ENCODE data around the gene SULF2.

SULF2 gene

GRCh38 chr20:47682028-47682783, 103.1 kb downstream of the SULF2 start:
- DNase-seq, result peak; percentile 46

DNA sequence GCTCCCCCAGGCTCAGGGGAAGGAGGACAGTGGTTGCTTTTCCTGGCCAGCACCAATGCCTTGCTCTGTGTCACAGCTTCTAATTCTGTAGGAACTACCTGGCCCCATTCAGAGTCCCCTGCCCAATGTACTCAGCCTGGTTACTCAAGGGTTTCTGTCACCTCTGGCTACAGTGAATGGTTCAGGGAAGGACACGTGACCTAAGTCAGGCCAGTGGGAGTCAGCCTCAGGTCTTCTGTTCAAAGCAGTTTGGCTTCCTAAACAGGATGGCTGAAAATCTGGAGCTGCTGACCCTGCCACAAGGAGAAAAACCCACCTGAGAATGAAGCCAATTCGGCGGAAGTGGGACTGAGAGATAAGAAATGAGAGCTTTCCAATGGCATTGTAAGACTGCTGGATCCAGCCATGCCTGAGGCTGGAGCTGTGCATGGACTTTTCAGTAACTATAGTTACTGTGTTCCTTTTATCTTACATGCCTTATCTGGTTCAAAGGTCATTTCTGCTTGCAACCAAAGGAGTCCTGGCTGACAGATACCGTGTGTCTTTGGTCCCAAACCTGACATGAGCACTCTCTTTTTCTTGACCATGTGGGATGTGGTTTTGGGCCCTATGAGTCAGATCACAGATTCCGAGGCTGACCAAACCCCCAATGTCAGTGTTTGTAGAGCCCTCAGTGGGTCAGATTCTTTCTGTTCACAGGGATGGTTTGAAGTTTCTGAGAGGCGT, 104.3 kb downstream of the SULF2 start:
- no peak for DNase-seq

- no peak for DNase-seq
Measured at GRCh38 chr20:47679462-47679861, 105.8 kb downstream of the SULF2 start.

DNA sequence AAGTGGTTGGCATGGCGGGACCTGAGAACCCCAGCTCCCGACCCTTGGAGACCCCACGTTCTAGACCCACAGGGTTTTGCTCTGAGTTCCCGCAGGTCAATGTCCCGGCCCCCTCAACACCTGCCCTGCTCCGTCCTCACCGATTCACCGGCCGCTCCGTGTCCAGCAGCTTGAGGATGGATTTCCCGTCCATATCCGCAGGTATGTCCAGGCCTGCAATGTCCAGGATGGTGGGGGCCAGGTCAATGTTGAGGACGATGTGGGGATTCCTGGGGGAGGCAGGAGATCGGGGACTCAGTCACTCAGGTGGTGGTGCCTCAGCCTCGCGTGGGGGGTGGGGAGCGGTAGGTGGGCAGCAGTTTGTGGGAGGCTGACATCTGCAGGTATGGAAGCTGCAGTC, 106.7 kb downstream of the SULF2 start:
- no peak for DNase-seq

DNA sequence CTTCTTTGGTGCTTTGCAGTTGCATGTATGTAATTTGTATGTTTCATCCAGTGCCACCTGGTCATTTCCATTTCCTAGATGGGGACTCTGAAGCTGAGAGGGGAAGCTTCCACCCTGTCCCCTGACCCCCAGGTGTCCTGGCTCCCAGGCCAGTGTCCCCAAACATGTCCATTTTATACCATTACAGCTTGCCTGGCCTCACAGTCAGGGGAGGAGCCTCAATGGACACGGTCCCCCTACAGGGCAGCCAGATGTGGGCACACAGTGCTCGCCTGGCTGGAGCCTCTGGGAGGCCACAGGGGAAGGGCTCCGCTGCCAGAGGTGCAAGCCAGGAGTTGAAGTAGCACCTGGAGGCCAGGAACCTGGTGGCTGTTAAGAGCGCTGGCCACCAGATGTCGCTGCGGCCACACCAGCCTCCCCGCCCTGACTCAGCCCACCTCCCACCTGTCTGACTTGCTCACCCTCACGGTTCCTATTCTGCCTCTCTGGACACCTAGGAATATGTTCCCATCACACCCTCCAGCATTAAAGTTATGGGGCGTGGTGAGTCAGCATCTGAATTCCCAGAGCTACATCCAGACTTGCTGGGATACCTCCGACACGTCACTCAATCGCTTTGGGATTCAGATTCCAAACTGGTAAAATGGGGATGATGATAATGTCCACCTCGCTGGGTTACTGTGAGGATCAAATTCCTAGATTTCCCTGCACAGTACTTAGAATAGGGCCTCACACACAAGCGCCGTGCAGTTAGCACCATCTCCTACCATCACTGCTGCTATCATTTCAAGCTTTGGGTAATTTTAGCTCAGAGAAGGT, 107.4 kb downstream of the SULF2 start:
- peak; percentile 20 for DNase-seq

DNA sequence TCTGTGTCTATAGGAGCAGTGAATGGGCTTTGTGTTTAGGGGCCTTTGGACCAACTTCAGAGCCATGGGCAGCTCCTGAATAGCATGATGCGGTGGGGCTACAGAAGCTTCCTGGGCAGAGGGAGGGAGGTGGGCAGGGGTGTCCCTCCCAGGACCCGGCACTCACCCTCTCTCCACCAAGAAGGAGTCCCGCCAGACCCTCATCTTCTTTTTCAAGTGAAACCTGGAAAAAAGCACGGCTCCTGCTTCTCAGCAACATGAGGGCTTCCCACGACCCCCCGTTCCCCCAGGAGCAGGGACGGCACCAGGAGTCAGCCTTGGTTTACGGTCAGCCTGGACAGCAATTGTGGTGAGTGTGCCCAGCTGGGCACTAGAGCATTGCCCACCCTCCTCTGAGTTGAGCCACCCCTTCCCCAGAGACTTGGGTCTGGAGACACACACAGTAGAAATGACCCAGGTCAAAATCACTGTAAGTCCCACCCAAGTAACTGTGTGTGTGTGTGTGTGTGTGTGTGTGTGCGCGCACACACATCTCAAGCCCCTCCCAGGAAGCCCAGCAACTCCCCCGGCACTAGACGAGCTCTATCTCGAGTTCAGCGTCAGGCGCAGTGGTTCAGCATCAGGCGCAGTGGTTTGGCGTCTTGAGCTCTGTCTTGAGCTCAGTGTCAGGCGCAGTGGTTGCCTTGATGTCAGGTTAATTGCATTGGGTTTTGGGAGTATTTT, 108.2 kb downstream of the SULF2 start:
- DNase-seq, result no peak

GRCh38 chr20:47676219-47676721, 109.0 kb downstream of the SULF2 start:
- DNase-seq, result no peak

DNA sequence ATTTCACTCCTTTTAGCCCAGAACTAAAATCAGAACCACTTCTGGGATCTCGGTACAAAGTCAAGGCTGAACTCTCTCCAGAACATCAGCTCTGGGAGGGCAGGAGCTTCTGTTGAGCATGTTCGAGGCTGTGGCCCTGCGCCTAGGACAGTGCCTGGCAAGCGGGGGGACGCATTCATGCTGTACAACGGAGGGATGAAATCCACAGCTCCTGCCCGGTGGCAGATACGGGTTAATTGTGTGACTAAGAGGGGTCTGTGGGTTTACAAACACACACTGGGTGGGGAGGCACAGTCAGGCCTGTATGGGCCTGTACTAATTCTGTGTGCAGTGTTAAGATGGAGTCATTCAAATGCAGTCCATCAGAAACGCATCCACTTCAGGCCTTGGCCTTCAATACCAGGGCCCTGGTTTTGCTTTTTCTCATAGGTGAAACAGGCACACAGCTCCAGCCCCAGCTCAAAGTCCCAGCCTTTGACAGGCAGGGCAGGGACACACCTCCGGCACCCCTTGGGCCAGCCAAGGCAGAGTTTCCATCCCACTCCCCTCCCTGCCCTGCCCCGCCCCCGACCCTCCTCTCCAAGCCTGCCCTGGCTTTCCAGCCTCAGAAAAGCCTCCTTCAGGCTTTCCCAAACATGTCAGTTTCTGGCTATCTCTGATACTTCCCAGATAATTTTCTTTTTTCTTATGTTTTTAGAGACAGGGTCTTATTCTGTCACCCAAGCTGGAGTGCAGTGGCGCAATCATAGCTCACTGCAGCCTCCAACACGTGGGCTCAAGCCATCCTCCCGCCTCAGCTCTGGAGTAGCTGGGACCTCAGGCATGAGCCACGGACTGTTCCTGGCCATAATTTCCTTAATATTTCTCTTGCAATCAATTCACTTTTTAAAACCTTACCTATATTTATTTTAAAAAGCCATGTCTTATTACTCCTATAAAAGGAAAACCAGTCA, 109.8 kb downstream of the SULF2 start:
- DNase-seq, result no peak

DNA sequence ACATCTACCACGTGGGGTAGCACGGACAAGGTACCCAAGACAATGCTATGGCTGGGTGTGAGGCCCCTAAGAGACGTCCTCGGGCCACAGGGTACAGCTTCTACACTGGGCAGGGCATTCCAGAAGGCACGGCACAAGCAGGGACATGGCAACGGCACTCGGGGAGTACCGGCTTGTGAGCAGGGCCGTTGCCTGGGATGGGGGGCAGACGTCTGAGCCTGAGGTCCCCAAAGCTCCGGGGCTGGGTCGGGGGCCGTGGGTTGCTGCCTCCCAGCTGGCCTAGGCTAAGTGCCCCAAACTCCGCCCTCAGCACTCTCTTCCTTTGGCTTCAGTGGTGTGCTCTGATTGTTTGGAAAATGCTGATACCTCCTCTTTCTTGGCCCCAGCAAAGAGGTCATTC, 110.6 kb downstream of the SULF2 start:
- DNase-seq, result no peak

DNA sequence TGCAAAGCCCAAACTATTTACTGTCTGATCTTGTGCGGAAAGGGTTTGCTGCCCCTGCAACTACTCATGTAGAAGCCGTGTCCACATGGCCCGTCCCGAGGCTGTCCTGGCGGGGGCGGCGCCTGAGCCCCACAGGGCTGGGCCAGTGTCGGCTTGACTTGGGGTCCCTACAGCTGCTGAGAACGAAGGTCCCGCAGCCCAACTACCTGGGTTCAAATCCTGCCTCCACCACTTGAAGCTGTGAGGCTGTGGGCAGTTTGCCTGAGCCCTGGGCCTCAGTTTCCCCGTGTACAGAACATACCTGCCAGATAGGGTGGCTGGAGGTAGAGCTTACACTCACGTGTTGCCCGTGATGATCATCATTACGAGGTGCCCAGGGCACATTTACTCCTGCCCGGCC, 111.1 kb downstream of the SULF2 start:
- no peak for DNase-seq

GRCh38 chr20:47673671-47673955, 111.7 kb downstream of the SULF2 start:
- no peak for DNase-seq

DNA sequence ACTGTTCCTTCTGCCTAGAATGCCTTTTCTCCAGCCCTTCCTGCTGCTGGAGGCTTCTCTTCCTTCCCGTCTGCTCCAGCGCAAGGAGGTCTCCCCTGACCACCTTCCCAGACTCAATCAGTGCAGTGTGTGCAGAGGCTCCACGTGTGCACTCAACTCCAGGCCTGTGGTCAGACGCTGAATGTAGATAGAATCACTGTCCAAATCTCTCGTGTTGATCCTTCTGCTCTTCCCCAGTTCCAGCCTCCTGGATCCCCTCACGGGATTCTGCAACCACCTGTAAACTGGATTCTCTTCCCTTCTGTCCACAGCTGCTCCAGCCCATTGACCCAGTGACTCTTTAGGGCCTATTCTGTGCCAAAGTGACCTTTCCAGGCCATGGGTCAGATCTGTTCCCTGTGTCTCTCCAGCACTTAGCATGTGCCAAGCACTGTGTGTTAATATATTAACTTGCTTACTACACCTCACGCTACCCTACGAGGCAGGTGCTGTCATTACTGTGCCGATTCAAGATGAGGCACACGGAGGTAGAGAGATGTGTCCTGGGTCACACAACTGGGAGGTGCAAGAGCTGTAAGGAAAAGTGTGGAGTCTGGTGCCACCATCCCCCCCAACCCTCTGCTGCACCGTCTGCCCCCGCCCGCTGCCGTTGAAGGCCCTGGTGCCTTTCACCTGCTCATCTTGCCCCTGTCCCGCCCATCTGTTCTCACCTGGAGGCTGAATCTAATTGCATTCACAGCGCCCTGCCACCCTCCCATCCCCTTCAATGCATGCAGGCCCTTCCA, 112.2 kb downstream of the SULF2 start:
- no peak for DNase-seq

GRCh38 chr20:47672166-47672565, 113.1 kb downstream of the SULF2 start:
- no peak for DNase-seq

- DNase-seq, result no peak
Measured at GRCh38 chr20:47670913-47671312, 114.4 kb downstream of the SULF2 start.

DNA sequence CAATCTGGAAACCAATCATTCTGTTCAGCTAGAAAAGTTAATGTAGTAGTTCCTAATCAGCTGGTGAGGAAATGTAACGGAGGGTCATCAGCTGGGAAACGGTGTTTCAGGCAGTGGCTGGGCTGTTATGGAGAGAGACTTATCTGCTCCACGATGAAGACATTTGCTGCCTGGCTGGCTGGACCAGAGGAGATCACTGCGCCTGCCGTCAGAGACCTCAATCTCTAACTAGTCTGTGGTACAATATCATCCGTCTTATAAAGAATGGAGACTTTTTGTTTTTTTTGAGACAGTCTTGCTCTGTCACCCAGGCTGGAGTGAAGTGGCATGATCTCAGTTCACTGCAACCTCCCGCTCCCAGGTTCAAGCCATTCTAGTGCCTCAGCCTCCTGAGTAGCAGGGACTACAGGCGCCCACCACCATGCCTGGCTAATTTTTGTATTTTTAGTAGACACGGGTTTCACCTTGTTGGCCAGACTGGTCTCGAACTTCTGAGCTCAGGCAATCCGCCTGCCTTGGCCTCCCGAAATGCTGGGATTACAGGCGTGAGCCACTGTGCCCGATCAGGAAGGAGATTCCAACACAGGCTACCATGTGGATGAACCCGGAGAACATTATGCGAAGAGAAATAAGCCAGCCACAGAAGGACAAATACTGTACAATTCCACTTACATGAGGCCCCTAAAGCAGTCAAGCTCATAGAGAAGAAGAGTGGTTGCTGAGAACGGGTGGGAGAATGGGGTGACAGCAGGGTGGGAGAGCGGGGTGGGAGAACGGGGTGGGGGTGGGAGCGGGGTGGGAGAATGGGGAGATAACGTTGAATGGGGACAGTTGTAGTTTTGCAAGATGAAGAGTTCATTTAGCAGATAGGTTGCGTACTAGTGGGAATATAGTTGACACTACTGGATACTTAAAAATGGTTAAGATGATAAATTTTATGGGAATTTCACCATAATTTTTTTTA, 115.1 kb downstream of the SULF2 start:
- DNase-seq, result no peak

- no peak for DNase-seq
Measured at GRCh38 chr20:47669489-47669888, 115.8 kb downstream of the SULF2 start.

DNA sequence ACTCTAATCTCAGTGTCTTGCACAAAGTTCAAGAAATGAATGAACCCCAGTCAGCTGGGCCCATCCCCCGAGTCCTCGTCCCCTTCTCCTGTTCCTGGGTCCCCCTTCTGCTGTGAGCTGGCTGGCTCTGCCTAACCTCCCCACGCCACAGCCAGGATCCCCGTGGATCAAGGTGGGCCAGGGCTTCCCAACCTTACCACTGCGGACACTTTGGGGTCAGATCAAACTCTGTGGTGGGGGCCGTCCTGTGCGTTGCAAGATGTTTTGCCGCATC, 116.2 kb downstream of the SULF2 start:
- DNase-seq, result no peak

DNA sequence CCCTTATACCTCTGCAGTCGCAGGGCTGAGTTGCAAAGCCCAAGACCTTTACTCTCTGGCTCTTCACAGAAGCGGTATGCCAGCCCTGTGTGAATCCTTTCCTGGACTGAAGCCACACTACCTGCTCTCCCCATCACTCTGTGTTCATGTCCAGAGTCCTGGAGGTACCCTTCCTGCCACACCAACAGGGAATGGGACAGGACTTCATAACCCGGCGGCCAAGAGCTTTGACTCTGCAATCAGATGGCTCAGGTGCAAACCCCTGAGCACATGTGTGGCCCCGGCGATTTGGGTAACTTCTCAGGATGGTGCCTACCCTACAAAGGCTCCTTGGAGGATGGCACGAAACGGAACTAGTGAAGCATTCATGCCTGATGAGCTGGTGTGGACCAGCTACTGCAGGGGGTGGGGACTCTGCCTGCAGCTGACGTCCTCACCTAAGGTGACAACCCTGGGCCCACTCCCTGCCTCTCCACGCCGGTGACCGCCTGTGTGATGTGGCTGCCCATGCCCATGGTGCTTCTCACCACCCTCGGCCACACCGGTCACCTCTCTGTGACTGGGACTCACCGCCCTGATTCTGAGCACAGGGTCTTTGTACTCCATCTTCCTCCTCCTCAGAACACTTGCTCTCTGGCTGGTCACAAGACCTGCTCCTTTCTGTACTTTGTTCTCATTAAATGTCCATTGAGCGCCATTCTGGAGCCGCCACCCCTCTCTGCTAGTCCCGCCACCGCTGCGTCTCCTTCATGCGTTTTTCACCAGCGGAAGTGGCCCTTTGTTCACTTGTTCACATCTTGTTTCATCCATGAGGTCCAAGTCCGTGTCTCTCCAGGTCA, 116.7 kb downstream of the SULF2 start:
- DNase-seq, result no peak

Data from fibroblast of skin of right quadriceps (primary cell).